Small intestine (tissue), 7 donors: ENCODE data around the gene ZFAND4. TPM values are rescaled to one million over a fixed set of nuclear protein-coding genes. Genes with fewer than 3 reads are reported as not detected.

ENCODE experiments used
- DNase-seq, 2 donors: peaks; one replicate each; pipeline versions ENCODE4 v3.0.0 to v3.0.0-alpha.2; 2013
- FAIRE-seq: peaks from 2 replicates; lab custom pipeline; 2012; peaks lifted over from hg19 to GRCh38; lab: Jason Lieb, UNC
- H3K27ac ChIP-seq, 3 donors: one replicate each; pipeline ENCODE4 v1.5.1; 2013; ENCODE audit warnings: low read length in 2 of 3, mild to moderate bottlenecking in 2 of 3, control low read depth in 1 of 3, inconsistent platforms in 1 of 3, low read depth in 1 of 3, moderate library complexity in 1 of 3
- H3K27me3 ChIP-seq, 3 donors: one replicate each; pipeline ENCODE4 v1.6.1; 2013; ENCODE audit warnings: low read length in 3 of 3, inconsistent platforms in 1 of 3; ENCODE audit not compliant: control insufficient read depth in 3 of 3, insufficient read depth in 3 of 3
- H3K36me3 ChIP-seq, 3 donors: one replicate each; pipeline ENCODE4 v1.6.1; 2013; ENCODE audit warnings: low read length in 3 of 3, inconsistent platforms in 1 of 3, low read depth in 1 of 3, mild to moderate bottlenecking in 1 of 3, moderate library complexity in 1 of 3; ENCODE audit not compliant: control insufficient read depth in 3 of 3, insufficient read depth in 2 of 3
- H3K4me1 ChIP-seq, 3 donors: one replicate each; pipeline ENCODE4 v1.6.1; 2013; ENCODE audit warnings: low read length in 2 of 3, inconsistent platforms in 1 of 3, low read depth in 1 of 3, mild to moderate bottlenecking in 1 of 3, moderate library complexity in 1 of 3; ENCODE audit not compliant: control insufficient read depth in 3 of 3, insufficient read depth in 2 of 3
- H3K4me3 ChIP-seq, 3 donors: one replicate each; pipeline ENCODE4 v1.5.1; 2013; ENCODE audit warnings: low read length in 3 of 3, control low read depth in 1 of 3, inconsistent platforms in 1 of 3, low read depth in 1 of 3, mild to moderate bottlenecking in 1 of 3, moderate library complexity in 1 of 3
- H3K9me3 ChIP-seq, 2 donors: one replicate each; pipeline ENCODE4 v1.6.1; 2013; ENCODE audit warnings: low read depth in 1 of 2, low read length in 1 of 2; ENCODE audit not compliant: control insufficient read depth in 2 of 2, insufficient read depth in 1 of 2
- WGBS, 3 donors: extraction: QIAGEN DNeasy Blood & Tissue Kit; methylation state at CpG; one replicate each; pipeline ENCODE4 v1.1.7; 2013; 5-methylcytosine and 5-hydroxymethylcytosine counted together
- polyA plus RNA-seq, 4 donors: library from polyadenylated mRNA; stranded (reverse) in 3 of 4; unstranded in 1 of 4; fragments of 200-250 nt in 3 of 4; fragments of 120-200 nt in 1 of 4; gene quantifications; one replicate each; pipeline versions ENCODE4 v1.2.1 to v1.2.3, GENCODE V29; 2013
- donor health status: healthy with polysubstance abuse.
- donor health status: control.
- donor health status: control.
- donor health status: Bipolar disorder and iron deficiency.
- donor health status: healthy.

Gene ZFAND4
- polyA plus RNA-seq, 4 donors = 0.81 to 11.7 (median 3.8) TPM

- DNase-seq (no peak), FAIRE-seq (no peak)
- 90 to 94% (median 93%) methylated on average over 3 of the region's 3 CpGs for WGBS, 3 donors
- H3K4me3 ChIP-seq = no peak overlapping the region
- no peaks in the 10 kb centered on the region for H3K36me3 ChIP-seq
- H3K9me3 ChIP-seq = no peaks in the 10 kb centered on the region
- no peak overlapping the region for H3K27ac ChIP-seq
- no peaks in the 10 kb centered on the region for H3K27me3 ChIP-seq
- no peaks in the 10 kb centered on the region for H3K4me1 ChIP-seq
These were observed 106.2 kb downstream of the ZFAND4 start for GRCh38 chr10:45566415-45566814.

Other genes with a start within 250 kb of the ZFAND4 start
- 10 to 100 TPM; 15.0 to 62.2 (median 20.7) TPM for gene WASHC2C, start 54.5 kb upstream of the ZFAND4 start, polyA plus RNA-seq
- gene AGAP4, start 174.7 kb upstream of the ZFAND4 start, polyA plus RNA-seq = 10 to 100 TPM; 10.9 to 56.1 (median 24.3) TPM